ENCODE results near the gene TSPAN12. TPM values are rescaled to one million over a fixed set of nuclear protein-coding genes. Genes with fewer than 3 reads are reported as not detected.

The TSPAN12 gene
- polyA plus RNA-seq, 1 donor from 2014 or later: 2.2 TPM

DNA sequence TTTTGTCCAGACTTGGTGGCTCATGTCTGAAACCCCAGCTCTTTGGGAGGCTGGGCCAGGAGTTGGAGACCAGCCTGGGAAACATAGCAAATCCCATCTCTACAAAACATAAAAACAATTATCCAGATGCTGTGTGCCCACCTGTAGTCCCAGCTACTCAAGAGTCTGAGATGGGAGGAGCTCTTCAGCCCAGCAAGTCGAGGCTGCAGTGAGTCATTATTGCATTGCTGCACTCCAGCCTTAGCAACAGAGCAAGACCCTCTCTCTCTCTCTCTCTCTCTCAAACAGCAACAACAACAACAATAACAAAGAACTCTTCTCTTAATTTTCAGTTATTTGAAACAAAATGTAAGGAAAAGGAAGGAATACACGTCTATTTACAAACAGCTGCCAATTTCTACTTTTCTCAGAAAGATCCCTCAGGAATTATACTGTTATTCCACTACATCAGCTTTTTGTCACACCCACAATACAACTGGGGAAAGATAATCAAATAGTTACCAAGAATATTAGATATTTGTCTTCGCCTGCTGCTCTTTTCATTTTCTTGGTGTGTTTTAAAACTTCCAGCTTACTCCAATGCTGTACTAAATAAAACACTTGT, 5.1 kb upstream of the TSPAN12 start:
- Histone ChIP-seq H3K9ac (ENCODE audit: low read length) (no peak overlapping the region), H3K4me3 (ENCODE audit: low read length) (no peak overlapping the region), H3K27me3 (ENCODE audit: insufficient read depth, low read depth, low read length) (no peaks in the 10 kb centered on the region), H3K36me3 (ENCODE audit: insufficient read depth, low read length) (no peaks in the 10 kb centered on the region), H2AFZ (ENCODE audit: low read depth, low read length) (no peak overlapping the region), H3K9me3 (ENCODE audit: low read length) (no peaks in the 10 kb centered on the region), H4K20me1 (ENCODE audit: insufficient read depth) (no peaks in the 10 kb centered on the region), H3K79me2 (replicated peaks; ENCODE audit: insufficient read depth, low read length) (no peaks in the 10 kb centered on the region), H3K4me2 (ENCODE audit: low read length) (no peak overlapping the region), H3F3A (ENCODE audit: insufficient read depth, low read length, poor library complexity, severe bottlenecking) (no peaks in the 10 kb centered on the region), H3K27ac (ENCODE audit: low read length) (no peak overlapping the region), H3K9me2 (ENCODE audit: insufficient read depth, low read length) (no peaks in the 10 kb centered on the region)
- no peak for TF ChIP-seq RAD21 (conservative IDR thresholded peaks at IDR 0.05)
- TF ChIP-seq EZH2 (IDR thresholded peaks at IDR 0.05; ENCODE audit: borderline replicate concordance, insufficient read depth, low read length, poor library complexity, severe bottlenecking): no peak
- TF ChIP-seq, protein P1, sequence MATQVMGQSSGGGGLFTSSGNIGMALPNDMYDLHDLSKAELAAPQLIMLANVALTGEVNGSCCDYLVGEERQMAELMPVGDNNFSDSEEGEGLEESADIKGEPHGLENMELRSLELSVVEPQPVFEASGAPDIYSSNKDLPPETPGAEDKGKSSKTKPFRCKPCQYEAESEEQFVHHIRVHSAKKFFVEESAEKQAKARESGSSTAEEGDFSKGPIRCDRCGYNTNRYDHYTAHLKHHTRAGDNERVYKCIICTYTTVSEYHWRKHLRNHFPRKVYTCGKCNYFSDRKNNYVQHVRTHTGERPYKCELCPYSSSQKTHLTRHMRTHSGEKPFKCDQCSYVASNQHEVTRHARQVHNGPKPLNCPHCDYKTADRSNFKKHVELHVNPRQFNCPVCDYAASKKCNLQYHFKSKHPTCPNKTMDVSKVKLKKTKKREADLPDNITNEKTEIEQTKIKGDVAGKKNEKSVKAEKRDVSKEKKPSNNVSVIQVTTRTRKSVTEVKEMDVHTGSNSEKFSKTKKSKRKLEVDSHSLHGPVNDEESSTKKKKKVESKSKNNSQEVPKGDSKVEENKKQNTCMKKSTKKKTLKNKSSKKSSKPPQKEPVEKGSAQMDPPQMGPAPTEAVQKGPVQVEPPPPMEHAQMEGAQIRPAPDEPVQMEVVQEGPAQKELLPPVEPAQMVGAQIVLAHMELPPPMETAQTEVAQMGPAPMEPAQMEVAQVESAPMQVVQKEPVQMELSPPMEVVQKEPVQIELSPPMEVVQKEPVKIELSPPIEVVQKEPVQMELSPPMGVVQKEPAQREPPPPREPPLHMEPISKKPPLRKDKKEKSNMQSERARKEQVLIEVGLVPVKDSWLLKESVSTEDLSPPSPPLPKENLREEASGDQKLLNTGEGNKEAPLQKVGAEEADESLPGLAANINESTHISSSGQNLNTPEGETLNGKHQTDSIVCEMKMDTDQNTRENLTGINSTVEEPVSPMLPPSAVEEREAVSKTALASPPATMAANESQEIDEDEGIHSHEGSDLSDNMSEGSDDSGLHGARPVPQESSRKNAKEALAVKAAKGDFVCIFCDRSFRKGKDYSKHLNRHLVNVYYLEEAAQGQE (IDR thresholded peaks at IDR 0.05; ENCODE audit: borderline replicate concordance): no peak
- TF ChIP-seq TAF1 (IDR thresholded peaks at IDR 0.05; ENCODE audit: low read depth): no peak
- TF ChIP-seq SMC3 (conservative IDR thresholded peaks at IDR 0.05; ENCODE audit: poor library complexity): no peak
- no peak for TF ChIP-seq MXI1 (conservative IDR thresholded peaks at IDR 0.05; ENCODE audit: poor library complexity, severe bottlenecking)
- TF ChIP-seq POLR2AphosphoS5 (IDR thresholded peaks at IDR 0.05): no peak
- TF ChIP-seq EP300 (conservative IDR thresholded peaks at IDR 0.05; ENCODE audit: poor library complexity, severe bottlenecking): no peak
- TF ChIP-seq, protein P2, sequence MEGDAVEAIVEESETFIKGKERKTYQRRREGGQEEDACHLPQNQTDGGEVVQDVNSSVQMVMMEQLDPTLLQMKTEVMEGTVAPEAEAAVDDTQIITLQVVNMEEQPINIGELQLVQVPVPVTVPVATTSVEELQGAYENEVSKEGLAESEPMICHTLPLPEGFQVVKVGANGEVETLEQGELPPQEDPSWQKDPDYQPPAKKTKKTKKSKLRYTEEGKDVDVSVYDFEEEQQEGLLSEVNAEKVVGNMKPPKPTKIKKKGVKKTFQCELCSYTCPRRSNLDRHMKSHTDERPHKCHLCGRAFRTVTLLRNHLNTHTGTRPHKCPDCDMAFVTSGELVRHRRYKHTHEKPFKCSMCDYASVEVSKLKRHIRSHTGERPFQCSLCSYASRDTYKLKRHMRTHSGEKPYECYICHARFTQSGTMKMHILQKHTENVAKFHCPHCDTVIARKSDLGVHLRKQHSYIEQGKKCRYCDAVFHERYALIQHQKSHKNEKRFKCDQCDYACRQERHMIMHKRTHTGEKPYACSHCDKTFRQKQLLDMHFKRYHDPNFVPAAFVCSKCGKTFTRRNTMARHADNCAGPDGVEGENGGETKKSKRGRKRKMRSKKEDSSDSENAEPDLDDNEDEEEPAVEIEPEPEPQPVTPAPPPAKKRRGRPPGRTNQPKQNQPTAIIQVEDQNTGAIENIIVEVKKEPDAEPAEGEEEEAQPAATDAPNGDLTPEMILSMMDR (IDR thresholded peaks at IDR 0.05; ENCODE audit: poor library complexity, severe bottlenecking): no peak

DNA sequence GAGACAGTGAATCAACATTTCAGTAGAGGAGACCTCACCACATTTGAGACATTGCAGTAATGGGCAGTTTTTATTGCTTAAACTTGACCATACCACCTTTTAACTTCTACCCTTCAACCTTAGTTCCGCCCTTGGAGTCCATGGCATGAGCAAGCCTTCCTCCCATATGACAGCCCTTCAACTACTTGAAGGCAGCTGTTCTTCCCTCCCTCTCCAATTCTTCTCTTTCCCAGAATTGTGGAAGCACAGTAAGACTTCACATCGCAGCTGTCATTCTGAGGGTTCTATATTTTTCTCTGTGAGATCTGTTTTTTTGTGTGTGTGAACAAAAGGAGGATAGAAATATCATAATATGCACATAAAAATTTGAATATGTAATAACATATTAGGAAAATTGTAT, 2.2 kb upstream of the TSPAN12 start:
- H3K4me3 ChIP-seq (ENCODE audit: low read length): no peak overlapping the region
- no peak overlapping the region for H3K4me2 ChIP-seq (ENCODE audit: low read length)
- H3K36me3 ChIP-seq (ENCODE audit: insufficient read depth, low read length): no peaks in the 10 kb centered on the region
- H3K27ac ChIP-seq (ENCODE audit: low read length): no peak overlapping the region
- peaks cover 9% of the 10 kb centered on the region for H3K79me2 ChIP-seq (replicated peaks; ENCODE audit: insufficient read depth, low read length)
- H2AFZ ChIP-seq (ENCODE audit: low read depth, low read length): no peak overlapping the region
- H3K9me3 ChIP-seq (ENCODE audit: low read length): no peaks in the 10 kb centered on the region
- peaks cover 6% of the 10 kb centered on the region for H3K27me3 ChIP-seq (ENCODE audit: insufficient read depth, low read depth, low read length)
- no peaks in the 10 kb centered on the region for H3K9me2 ChIP-seq (ENCODE audit: insufficient read depth, low read length)
- no peak overlapping the region for H3K9ac ChIP-seq (ENCODE audit: low read length)
- H3F3A ChIP-seq (ENCODE audit: insufficient read depth, low read length, poor library complexity, severe bottlenecking): no peaks in the 10 kb centered on the region
- TF ChIP-seq TAF1 (IDR thresholded peaks at IDR 0.05; ENCODE audit: low read depth) (no peak), MXI1 (conservative IDR thresholded peaks at IDR 0.05; ENCODE audit: poor library complexity, severe bottlenecking) (no peak), EZH2 (IDR thresholded peaks at IDR 0.05; ENCODE audit: borderline replicate concordance, insufficient read depth, low read length, poor library complexity, severe bottlenecking) (no peak), POLR2AphosphoS5 (IDR thresholded peaks at IDR 0.05) (no peak), SMC3 (conservative IDR thresholded peaks at IDR 0.05; ENCODE audit: poor library complexity) (no peak), EP300 (conservative IDR thresholded peaks at IDR 0.05; ENCODE audit: poor library complexity, severe bottlenecking) (no peak), RAD21 (conservative IDR thresholded peaks at IDR 0.05) (no peak)
- TF ChIP-seq, protein P1 (IDR thresholded peaks at IDR 0.05; ENCODE audit: borderline replicate concordance): no peak
- TF ChIP-seq, protein P2 (IDR thresholded peaks at IDR 0.05; ENCODE audit: poor library complexity, severe bottlenecking): no peak
- H4K20me1 ChIP-seq (ENCODE audit: insufficient read depth): no peaks in the 10 kb centered on the region
